K562 treated with DMSO at 1 percent for 48 hours (cell line): ENCODE measurements around the gene YKT6. TPM values are rescaled to one million over a fixed set of nuclear protein-coding genes. Genes with fewer than 3 reads are reported as not detected.

Source experiments
- total RNA-seq: library from RNA; unstranded; fragments of 300-600 nt; gene quantifications from 2 replicates; pipeline ENCODE4 v1.2.3, GENCODE V29; 2022; ENCODE audit warnings: low replicate concordance; ENCODE audit errors: extremely low read depth

Gene YKT6
- total RNA-seq, result not detected in 2 replicates

DNA sequence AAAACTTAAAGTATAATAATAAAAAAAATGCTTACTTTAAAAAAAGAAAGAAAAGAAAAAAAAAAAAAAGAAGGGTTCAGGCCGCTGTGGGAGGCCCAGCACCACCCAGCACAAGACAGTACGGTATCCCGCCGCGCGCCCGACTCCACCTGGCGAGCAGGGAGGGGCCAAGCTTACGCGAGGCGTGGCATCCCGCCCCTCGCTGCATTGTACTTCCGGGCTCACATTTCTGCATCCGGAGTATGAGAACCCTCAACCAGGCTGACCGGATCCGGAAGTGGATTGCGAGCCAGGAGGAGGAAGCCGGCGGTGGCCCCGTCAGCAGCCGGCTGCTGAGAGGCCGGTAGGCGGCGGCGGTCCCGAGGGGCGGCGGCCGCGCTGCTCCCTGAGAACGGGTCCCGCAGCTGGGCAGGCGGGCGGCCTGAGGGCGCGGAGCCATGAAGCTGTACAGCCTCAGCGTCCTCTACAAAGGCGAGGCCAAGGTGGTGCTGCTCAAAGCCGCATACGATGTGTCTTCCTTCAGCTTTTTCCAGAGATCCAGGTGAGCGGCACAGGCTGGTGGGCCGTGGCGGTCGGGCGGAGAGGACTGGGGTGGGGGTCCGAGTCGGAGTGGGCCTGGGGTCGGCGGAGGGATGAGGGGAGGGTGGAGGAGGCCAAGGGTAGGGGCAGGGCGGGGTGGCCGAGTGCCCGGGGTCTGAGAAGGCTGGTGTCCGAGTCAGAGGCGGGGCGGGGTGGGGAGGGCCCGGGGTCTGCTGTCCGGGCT, at the start of gene YKT6:
Gene YKT6 (plus strand): TSS at position 280 of the 763 bp plus-strand sequence. CDS start 158 bp downstream, at position 438.

DNA sequence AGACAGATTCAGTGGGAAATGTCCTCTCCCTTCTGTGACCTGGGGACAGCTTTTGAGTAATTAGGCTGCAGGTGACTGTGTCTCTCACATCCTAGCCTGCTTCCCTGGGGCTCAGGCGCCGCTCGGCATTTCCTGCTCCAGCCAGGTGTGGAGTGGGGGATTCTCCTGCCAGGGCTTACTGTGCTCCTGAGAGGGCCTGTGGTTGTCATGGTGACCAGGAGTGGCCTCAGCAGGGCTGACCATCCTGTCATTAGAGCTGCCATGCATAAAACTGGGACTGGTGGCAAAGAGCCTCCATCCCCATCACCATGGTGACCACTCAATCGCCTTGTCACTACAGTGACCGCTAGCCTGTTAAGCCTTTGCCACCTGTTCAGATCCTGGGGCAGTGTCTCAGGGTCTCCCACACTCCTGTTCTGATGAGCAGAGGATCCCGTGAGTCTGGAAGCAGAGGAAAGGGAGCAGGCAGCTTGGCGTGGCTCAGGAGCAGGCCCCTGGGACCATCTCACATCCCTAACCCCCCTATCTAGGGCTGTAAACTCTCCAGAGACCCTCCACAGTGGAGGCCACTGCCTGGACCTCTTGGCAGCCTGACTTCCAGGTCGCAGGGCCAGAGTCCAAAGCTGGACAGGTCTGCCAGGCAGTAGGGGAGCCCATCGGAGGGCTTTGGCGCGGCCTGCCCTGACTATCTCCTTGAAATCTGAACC, 11.3 kb upstream of the YKT6 start, which contains the start of gene GCK:
Gene GCK (minus strand): TSS at position 154 of the 707 bp plus-strand sequence. CDS start 486 bp downstream, outside the sequence.

Other genes starting within 250 kb of the YKT6 start
- gene SPDYE1, start 203.1 kb upstream of the YKT6 start, total RNA-seq, result not detected in 2 replicates
- not detected in 2 replicates for gene DBNL, start 156.3 kb upstream of the YKT6 start, total RNA-seq
- gene PGAM2, start 135.4 kb upstream of the YKT6 start, total RNA-seq, result not detected in 2 replicates
- gene POLM, start 118.4 kb upstream of the YKT6 start, total RNA-seq, result not detected in 2 replicates
- not detected in 2 replicates for gene AEBP1, start 96.6 kb upstream of the YKT6 start, total RNA-seq
- gene POLD2, start 77.4 kb upstream of the YKT6 start, total RNA-seq, result not detected in 2 replicates
- gene MYL7, start 59.6 kb upstream of the YKT6 start, total RNA-seq, result not detected in 2 replicates
- not detected in 2 replicates for gene GCK, start 11.5 kb upstream of the YKT6 start, total RNA-seq
- not detected in 2 replicates for gene CAMK2B, start 124.6 kb downstream of the YKT6 start, total RNA-seq